D721Med (cell line): ENCODE data around the gene PARP8.

Experiments used
- DNase-seq: peaks from one replicate; pipeline ENCODE4 v3.0.0; 2011; ENCODE audit warnings: low spot score; ENCODE audit not compliant: insufficient read length
- FAIRE-seq: peaks from 2 replicates; lab custom pipeline; 2011; peaks lifted over from hg19 to GRCh38; lab: Jason Lieb, UNC
- CTCF ChIP-seq: IDR thresholded peaks from 2 replicates; pipeline ENCODE4 v1.5.1; 2012; ENCODE audit warnings: mild to moderate bottlenecking, control low read depth; ENCODE audit not compliant: insufficient read depth; ENCODE audit errors: missing control alignments

Gene PARP8

DNA sequence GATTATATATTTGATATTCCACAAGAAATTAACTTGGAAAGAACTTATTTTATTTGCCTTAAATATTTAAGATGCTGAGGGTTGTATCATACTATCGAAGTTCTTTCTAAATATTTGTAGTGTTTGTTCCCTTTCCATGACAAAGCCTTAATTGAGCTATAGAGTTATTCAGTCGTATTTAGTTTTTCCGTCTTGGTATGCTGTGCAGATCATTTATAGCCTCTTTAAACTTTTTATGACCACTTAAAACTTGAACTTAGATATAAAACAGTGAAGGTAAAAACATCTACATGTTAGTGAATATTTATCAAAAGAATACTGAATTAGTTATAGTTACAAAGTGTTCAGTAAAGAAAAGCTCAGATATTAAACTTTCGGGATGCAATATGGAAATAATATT is 74.4 kb downstream of the PARP8 start:
- TF ChIP-seq CTCF = no peak
- FAIRE-seq (no peak), DNase-seq (no peak)

GRCh38 chr5:50744776-50745175 is 78.3 kb downstream of the PARP8 start:
- no peak for TF ChIP-seq CTCF
- FAIRE-seq (no peak), DNase-seq (no peak)

GRCh38 chr5:50745221-50745910 is 78.9 kb downstream of the PARP8 start:
- FAIRE-seq (no peak), DNase-seq (no peak)
- no peak for TF ChIP-seq CTCF

DNA sequence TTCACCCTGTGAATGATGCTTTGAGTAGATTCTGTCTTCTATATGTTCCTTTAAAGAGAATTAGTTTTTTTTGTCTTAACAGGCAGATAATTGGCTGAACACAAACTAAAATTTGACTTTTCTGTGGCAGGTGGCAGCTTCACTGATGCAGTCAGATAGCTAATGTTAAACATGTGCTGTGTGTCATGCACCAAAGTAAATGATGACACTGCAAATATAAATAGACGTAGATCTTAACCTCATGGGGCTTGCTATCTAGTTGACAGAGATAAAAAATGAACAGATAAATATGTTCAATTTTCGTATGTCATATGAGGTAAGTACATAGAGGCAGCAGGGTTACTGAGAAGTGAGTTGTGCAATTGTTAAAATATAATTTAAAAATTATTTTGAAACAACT is 82.7 kb downstream of the PARP8 start:
- TF ChIP-seq CTCF = no peak
- FAIRE-seq (no peak), DNase-seq (no peak)

GRCh38 chr5:50749873-50750272 is 83.4 kb downstream of the PARP8 start:
- no peak for TF ChIP-seq CTCF
- FAIRE-seq (no peak), DNase-seq (no peak)

DNA sequence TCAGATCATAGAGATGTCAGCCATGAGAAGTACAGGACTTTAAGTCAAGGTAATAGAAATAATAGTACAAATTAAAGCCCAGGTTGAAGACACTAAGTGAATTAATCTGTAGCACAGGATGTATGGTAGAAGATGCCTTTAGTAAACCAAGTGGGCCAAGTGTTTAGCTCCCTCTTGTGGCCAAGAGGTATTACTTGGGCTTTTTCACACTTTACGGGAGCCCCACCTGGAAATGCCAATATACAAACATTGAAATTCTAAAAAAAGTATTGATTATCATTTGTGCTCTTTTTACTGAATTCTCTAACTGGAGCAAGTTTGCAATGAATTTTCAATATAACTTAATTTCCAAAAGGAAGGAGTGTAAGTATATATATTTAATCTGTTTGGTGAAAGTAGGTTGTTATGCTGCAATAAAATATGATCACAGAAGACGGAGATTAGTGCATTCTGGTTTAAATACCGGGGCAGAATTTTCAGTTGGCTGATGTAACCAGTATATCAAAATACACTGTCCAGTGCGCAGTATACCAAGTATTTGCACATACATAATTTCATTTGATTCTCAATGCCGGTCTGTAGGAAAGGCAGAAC is 84.7 kb downstream of the PARP8 start:
- no peak for DNase-seq
- TF ChIP-seq CTCF = peak; percentile 77
- peak; percentile 77 for FAIRE-seq

DNA sequence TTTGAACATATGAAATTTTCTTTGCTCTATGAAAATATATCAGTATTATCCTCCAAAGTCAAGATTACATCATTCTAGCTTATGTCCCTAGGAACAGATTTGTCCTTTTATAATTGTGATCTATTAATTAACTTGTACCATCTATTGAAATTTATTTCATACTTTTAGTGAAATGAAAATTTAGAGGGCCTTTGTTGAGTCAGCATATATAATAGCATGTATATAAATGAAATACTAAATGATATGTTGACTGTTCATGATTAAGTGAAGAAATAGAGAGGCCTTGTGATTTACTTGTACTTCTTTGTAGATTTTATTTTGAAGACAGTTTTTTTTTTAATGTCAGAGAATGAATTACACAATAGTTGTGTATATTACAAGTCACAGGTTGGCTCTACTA is 86.4 kb downstream of the PARP8 start:
- DNase-seq (no peak), FAIRE-seq (no peak)
- TF ChIP-seq CTCF = no peak
